UCSD-AML1 (cell line): ENCODE measurements around the gene PIGC.

Source experiments
- DNase-seq: peaks from one replicate; lab custom pipeline; 2025; ENCODE audit not compliant: unreplicated experiment; lab: John Stamatoyannopoulos, UW

PIGC gene

GRCh38 chr1:172443666-172444453 lies at the start of gene PIGC:
Gene PIGC, minus strand, starts transcription at chr1:172444069. Its CDS starts 1,447 bp downstream, at chr1:172442622.
- peak; percentile 88 for DNase-seq

GRCh38 chr1:172492421-172492820 lies 48.6 kb upstream of the PIGC start:
- DNase-seq, result no peak

GRCh38 chr1:172489847-172490246 lies 46.0 kb upstream of the PIGC start:
- no peak for DNase-seq

GRCh38 chr1:172488393-172488792 lies 44.5 kb upstream of the PIGC start:
- DNase-seq, result no peak

GRCh38 chr1:172487550-172487949 lies 43.7 kb upstream of the PIGC start:
- DNase-seq, result peak; percentile 10

- DNase-seq, result no peak
Measured at GRCh38 chr1:172486805-172487454, 43.1 kb upstream of the PIGC start.

- DNase-seq, result no peak
Measured at GRCh38 chr1:172485626-172486025, 41.8 kb upstream of the PIGC start.

GRCh38 chr1:172484252-172484651 lies 40.4 kb upstream of the PIGC start:
- DNase-seq, result no peak

- DNase-seq, result no peak
Measured at GRCh38 chr1:172483448-172483847, 39.6 kb upstream of the PIGC start.

- no peak for DNase-seq
Measured at GRCh38 chr1:172482044-172482443, 38.2 kb upstream of the PIGC start.

GRCh38 chr1:172480431-172480830 lies 36.6 kb upstream of the PIGC start:
- no peak for DNase-seq

- DNase-seq, result no peak
Measured at GRCh38 chr1:172478485-172478884, 34.6 kb upstream of the PIGC start.

- no peak for DNase-seq
Measured at GRCh38 chr1:172477741-172478140, 33.9 kb upstream of the PIGC start.

- no peak for DNase-seq
Measured at GRCh38 chr1:172477216-172477615, 33.3 kb upstream of the PIGC start.

GRCh38 chr1:172476218-172476811 lies 32.4 kb upstream of the PIGC start:
- no peak for DNase-seq

- no peak for DNase-seq
Measured at GRCh38 chr1:172473842-172474241, 30.0 kb upstream of the PIGC start.

- peak; percentile 11 for DNase-seq
Measured at GRCh38 chr1:172473302-172473701, 29.4 kb upstream of the PIGC start.

GRCh38 chr1:172472495-172472894 lies 28.6 kb upstream of the PIGC start:
- DNase-seq, result no peak

- no peak for DNase-seq
Measured at GRCh38 chr1:172471666-172472065, 27.8 kb upstream of the PIGC start.

GRCh38 chr1:172470149-172470548 lies 26.3 kb upstream of the PIGC start:
- DNase-seq, result no peak

- DNase-seq, result peak; percentile 12
Measured at GRCh38 chr1:172469717-172470116, 25.8 kb upstream of the PIGC start.

GRCh38 chr1:172468296-172468695 lies 24.4 kb upstream of the PIGC start:
- DNase-seq, result no peak
